ENCODE measurements around the gene ZBTB21. TPM values are rescaled to one million over a fixed set of nuclear protein-coding genes. Genes with fewer than 3 reads are reported as not detected.
A peak's percentile ranks its signal among the peaks of the same experiment; 100 is the strongest.

The ZBTB21 gene
- total RNA-seq, 2 donors from 2014 or later: 5.7 to 14.7 TPM

- ATAC-seq: no peak
- DNase-seq: no peak
- intact Hi-C loops (cut with DNase I): no loop called here
Measured at GRCh38 chr21:41977034-41977950, 32.9 kb downstream of the ZBTB21 start.

- no peak for DNase-seq
- ATAC-seq: no peak
- intact Hi-C loops (cut with DNase I): no loop called here
Measured at GRCh38 chr21:41976611-41977010, 33.5 kb downstream of the ZBTB21 start.

- ATAC-seq (no peak), DNase-seq (no peak)
- intact Hi-C loops (cut with DNase I): no loop called here
Measured at GRCh38 chr21:41975391-41976272, 34.5 kb downstream of the ZBTB21 start.

- no peak for ATAC-seq
- intact Hi-C loops (cut with DNase I): no loop called here
- no peak for DNase-seq
Measured at GRCh38 chr21:41974752-41975053, 35.5 kb downstream of the ZBTB21 start.

- DNase-seq: peak; percentile 48
- intact Hi-C loops (cut with DNase I): no loop called here
- ATAC-seq: peak; percentile 55 to 72
Measured at GRCh38 chr21:41973861-41974751, 36.1 kb downstream of the ZBTB21 start.

GRCh38 chr21:41973427-41973831, 36.7 kb downstream of the ZBTB21 start:
- ATAC-seq: no peak
- intact Hi-C loops (cut with DNase I): no loop called here
- DNase-seq: no peak

GRCh38 chr21:41972511-41973205, 37.5 kb downstream of the ZBTB21 start:
- intact Hi-C loops (cut with DNase I): no loop called here
- ATAC-seq (no peak), DNase-seq (no peak)

- intact Hi-C loops (cut with DNase I): no loop called here
- DNase-seq: no peak
Measured at GRCh38 chr21:41971891-41972290, 38.3 kb downstream of the ZBTB21 start.

GRCh38 chr21:41970751-41971653, 39.2 kb downstream of the ZBTB21 start:
- no peak for DNase-seq
- no peak for ATAC-seq
- intact Hi-C loops (cut with DNase I): no loop called here

More at GRCh38 chr21:41971891-41972290, 38.3 kb downstream of the ZBTB21 start:
- no peak for ATAC-seq

- no peak for ATAC-seq
- intact Hi-C loops (cut with DNase I): no loop called here
- DNase-seq: no peak
Measured at GRCh38 chr21:41970106-41970391, 40.1 kb downstream of the ZBTB21 start.

GRCh38 chr21:41967708-41968107, 42.5 kb downstream of the ZBTB21 start:
- DNase-seq: no peak
- intact Hi-C loops (cut with DNase I): no loop called here
- ATAC-seq: no peak

GRCh38 chr21:41966872-41967621, 43.1 kb downstream of the ZBTB21 start:
- intact Hi-C loops (cut with DNase I): no loop called here
- DNase-seq (no peak), ATAC-seq (no peak)

- intact Hi-C loops (cut with DNase I): no loop called here
- no peak for ATAC-seq
- no peak for DNase-seq
Measured at GRCh38 chr21:41966041-41966833, 43.9 kb downstream of the ZBTB21 start.

GRCh38 chr21:41965461-41966013, 44.6 kb downstream of the ZBTB21 start:
- intact Hi-C loops (cut with DNase I): no loop called here
- DNase-seq: no peak
- no peak for ATAC-seq

GRCh38 chr21:41965045-41965444, 45.1 kb downstream of the ZBTB21 start:
- DNase-seq: no peak
- intact Hi-C loops (cut with DNase I): no loop called here
- ATAC-seq: no peak

GRCh38 chr21:41964171-41964570, 46.0 kb downstream of the ZBTB21 start:
- ATAC-seq (no peak), DNase-seq (no peak)
- intact Hi-C loops (cut with DNase I): no loop called here

Measured in left cardiac atrium (tissue), 4 donors.